ENCODE results near the gene SPAG9.
A peak's percentile ranks its signal among the peaks of the same experiment; 100 is the strongest.
"Not testable (repeated sequence)": the region's sequence is repeated elsewhere in the genome, so short reads cannot be mapped to it uniquely, and the experiment has no call there.

SPAG9 gene

DNA sequence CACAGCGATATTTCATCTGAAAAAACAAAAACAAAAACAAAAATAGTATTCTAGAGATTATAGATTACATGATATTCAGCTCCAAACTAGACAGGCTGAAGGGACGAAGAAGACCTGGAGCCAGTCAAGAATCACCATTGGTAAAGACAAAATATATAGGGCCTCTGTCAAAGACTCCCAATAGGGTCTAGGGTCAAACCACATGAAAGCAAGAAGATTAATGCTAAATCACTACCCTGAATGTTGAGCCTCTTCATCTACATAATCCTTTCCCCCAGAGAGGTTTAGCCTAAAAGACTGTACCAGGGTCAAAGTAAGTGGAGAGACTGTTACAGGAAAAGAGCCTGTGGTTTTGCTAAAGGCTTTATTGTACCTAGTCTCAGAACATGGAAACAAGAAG lies 21.9 kb upstream of the SPAG9 start:
- no peak for DNase-seq

DNA sequence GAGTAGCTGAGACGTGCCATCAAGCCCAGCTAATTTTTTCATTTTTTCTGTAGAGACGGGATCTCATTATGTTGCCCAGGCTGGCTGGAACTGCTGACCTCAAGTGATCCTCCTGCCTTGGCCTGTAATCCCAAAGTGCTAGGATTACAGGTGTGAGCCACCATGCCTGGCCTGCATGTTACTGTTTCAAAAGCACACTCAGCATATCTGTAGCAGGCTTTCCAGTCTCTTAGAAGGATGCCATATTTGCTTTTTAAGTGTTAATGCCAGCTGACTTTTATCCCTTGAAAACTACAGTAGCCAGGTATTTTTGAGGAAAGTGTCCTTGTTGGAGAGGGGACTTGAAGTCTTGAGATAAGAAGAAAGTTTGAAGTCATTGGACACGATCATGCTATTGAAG lies 15.3 kb upstream of the SPAG9 start:
- no peak for DNase-seq

DNA sequence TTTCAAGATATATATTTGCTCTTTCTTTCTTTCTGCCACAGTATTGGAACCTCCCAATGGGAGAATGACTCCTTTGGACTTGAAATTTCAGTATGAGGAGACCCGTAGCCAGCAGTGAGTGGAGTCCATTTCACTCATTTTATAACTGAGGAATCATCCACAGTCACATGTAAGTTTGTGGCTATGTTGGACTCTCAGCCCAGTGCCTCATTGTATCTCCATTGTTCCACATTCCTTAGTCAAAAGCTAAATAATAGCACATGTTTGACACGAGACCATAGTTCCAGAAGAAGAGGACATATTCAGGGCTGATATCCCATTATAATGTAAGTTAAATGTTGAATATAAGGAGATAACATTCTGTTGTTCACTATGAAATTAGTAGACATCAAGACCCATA lies 12.7 kb upstream of the SPAG9 start:
- no peak for DNase-seq

DNA sequence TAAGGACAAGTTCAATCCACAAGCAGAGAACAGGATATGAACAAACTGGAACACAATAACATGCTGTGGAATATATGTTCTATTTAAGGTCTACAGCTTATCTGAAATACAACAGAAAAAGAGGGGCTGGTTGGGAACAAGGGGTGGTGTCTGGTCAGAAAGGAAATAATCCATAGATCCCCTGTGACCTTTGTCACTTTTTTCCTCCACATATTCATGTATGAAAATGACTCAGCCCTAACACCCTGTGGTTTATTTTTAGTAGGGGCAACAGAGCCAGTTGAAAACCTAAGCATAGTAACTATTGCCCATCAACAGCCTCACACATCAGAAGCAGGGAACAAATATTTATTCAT lies 12.3 kb upstream of the SPAG9 start:
- no peak for DNase-seq

DNA sequence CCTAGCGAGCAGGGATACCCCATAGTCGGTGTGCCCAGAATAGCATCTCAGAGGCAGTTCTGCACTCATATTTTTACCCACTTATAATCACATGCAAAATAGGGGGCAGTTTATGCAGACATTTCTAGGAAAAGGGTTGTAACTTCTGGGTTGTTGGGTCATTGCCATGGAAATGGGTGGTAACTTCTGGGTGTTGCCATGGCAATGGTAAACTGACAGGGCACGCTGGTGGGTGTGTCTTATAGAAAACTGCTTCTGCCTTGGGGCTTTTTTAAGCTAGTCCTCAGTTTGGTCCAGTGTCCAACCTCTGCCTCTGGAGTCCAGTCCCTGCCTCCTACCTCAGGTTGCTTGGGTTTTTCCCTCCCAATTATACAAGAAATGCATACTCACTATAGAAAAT lies 7.4 kb upstream of the SPAG9 start:
- DNase-seq = no peak

DNA sequence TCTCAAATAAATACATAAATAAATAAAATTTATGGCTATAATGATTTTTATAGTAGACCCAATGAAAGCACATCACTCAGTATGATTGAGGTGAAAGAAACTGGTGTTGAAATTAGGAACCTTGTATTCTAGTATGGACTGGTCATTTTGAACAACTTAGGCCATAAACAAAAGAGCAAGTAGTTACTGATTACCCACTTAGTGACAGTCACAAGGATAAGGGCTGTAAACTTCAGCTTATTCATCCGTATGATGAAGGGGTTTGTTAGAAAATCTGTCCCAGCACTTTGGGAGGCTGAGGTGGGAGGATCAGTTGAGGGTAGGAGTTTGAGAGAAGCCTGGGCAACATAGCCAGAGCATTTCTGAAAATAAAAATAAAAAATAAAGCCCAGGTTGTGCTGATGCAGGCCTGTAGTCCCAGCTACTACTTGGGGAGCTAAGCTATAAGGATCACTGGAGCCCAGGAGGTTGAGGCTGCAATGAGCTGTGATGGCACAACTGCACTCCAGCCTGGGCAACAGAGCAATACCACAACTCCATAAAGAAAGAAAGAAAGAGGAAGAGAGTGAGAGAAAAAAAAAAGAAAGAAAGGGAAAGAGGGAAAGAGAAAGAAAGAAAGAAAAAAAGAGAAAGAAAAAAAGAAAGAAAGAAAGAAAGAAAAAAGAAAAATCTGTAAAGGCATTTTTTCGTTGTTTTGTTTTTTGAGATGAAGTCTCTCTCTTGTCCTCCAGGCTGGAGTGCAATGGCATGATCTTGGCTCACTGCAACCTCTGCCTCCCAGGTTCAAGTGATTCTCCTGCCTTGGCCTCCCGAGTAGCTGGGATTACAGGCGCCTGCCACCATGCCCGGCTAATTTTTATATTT lies 4.2 kb upstream of the SPAG9 start:
- no peak for DNase-seq

DNA sequence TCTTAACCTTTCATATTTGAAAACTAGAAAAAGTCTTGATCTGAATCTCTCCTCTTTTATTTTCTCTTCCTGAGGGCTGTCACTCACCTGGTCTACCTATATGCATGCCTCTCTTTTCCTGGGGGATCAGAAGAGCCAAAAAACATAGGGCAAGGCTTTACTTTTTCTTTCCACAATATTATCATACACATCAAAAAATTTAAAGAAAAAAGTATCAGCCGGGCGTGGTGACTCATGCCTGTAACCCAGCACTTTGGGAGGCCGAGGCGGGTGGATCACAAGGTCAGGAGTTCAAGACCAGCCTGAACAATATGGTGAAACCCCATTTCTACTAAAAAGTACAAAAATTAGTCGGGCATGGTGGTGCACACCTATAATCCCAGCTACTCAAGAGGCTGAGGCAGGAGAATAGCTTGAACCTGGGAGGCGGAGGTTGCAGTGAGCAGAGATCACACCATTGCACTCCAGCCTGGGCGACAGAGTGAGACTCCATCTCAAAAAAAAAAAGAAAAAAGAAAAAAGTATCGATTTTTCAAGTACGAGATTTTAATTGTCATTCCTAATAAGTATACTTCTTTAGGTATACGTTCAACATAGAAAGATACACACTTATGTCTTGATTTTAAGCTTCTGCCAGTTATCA lies 1.9 kb upstream of the SPAG9 start:
- not testable (repeated sequence) for DNase-seq

DNA sequence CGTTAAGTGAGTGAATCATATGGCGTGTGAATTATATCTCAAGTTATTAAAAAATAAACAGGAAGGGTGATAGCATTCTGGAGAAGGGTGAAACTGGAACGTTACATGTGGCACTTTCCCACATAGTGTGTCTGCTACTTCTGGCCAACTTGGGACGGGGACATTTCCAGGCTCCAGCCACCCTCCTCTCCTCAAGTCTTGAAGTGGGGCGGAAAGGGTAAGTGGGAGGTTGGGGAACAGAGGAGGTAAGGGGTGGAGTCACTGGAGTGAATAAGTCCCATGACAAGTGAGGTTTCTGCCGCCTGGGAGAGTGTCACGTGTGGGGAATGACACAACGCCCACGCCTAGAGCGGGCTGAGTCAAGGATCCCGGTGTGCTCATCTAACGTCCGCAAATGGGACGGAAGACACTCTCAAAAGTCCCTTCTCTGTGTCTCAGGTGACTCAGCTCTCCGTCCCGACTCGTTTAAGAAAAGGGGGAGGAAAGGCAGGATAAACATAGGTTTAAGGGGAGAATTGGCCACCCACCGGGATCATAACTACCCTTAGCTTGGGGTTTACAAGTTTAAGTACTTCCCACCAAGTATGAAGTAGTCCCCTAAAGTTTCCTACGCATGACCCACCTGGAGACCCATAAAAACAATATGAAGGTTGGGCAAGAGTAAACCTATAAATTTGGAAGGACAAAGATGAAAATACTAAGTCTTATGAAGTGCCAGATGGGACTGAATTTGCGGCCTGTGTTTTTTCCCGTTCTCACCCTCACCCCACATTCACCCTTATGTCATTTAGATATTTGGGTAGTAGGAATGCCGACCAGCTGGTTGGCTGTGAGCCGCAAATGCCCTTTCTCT lies 1.2 kb upstream of the SPAG9 start:
- peak in 4 of 6 experiments; percentile 29 to 48 (median 40) for DNase-seq

DNA sequence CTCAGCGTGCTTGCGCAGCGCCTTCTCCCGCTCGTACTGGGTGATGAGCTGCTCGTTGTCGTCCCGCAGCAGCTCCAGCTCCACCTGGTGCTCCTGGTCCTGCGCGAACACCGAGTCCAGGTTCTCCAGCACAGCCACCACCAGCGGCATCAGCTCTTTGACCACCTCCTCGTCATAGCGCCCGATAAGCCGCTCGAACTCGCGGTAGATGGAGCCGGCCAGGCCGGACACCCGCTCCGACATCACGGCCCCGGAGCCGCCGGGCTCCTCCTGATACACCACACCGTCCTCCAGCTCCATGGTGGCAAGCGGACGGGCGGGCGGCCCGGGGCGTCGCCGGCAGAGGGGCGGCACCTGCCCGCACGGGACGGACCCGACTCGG lies 320 bp downstream of the SPAG9 start:
- peak in 3 of 6 experiments; percentile 34 to 91 (median 53) for DNase-seq

DNA sequence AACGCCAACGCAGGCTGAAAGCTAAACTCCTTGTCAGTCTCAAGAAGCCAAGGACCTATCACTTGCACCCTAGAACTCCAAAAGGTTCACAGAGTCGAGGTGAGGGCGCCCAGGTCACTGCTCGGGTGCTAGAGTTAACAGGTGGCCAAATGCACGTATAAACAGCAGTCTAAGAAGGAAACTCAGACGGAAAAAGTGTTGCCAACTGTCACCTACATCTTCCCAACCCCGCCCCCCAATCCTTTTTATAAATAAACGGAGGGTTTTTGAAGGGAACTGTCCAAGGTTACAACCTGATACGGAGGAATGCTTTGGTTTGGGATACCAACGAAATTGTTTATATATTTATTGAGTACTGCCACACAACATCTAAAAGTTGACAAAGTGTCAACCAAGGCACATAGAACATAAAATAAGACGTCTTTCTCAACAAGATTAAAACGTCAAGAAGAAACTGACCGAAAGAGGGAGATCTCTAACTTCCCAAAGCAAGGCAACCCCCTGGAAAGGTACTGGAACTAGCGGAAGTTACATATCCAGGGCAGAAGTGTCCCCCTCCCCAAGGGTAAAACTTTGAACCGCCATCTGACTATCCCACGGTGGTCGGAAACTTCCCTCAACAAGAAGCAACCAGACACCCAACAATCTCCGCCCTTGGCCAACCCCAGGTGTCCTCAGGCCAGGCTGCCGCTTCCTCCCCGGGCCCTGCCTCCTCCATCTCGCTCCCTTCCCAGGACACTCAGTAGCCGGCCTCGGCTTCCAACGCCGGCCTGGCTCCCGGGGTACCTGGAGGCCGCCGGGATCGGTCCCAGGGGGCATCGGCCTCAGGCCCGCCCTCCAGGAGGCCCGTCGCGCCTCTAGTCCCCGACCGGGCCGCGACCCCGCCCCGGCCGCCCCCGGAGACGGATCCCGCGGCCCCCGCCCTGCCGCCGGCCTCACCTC lies 982 bp downstream of the SPAG9 start:
- DNase-seq = peak; percentile 13 to 47 (median 30)

DNA sequence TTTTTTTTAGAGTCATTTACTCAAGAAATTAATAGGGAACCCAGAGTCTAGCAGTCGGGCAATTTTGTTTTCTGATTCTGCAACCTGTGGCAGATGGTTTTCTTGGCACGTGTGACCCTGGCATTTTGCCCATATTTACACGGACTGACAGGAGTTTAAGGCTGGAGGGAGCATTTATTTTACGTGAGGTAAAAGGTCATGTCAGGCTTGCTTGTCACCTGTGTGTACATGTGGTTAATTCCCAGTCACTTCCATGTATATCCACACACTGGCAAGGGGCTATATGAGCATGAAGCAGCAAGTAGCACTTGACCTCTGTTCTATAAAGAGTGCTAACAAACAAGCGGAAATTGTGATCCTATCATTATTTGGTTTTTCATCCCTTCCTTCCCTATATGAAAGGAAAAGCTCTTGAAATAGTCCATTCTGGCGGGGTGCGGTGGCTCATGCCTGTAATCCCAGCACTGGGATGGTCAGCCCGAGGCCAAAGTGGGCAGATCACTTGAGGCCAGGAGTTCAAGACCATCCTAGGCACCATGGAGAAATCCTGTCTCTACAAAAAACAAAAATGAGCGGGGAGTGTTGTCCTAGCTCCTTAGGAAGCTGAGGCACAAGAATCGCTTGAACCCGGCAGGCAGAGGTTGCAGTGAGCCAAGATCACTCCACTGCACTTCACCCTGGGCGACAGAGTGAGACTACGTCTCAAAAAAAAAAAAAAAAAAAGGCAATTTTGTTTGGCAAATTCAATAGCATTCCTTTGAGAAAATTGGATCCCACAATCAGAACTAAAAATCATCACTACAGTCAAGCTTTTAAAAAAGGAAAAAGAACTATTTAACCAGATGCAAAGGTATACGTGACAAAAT lies 2.1 kb downstream of the SPAG9 start:
- peak in 2 of 6 experiments; percentile 7 to 13 for DNase-seq

DNA sequence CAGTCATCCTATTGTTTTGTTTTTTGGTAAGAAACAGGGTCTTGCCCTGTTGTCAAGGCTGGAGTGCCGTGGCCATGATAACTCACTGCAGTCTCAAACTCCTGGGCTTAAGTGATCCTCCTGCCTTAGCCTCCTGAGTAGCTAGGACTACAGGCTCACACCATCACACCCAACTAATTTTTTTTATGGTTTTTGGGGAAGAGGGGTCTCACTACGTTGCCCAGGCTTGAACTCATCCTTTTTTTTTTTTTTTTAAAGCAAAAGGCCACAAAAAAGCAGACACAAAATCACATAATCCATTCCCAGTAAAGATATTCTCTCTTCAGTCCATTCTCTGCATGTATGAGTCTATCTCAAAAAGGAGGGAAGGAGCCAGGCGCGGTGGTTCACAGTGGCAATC lies 5.5 kb downstream of the SPAG9 start:
- no peak for DNase-seq

DNA sequence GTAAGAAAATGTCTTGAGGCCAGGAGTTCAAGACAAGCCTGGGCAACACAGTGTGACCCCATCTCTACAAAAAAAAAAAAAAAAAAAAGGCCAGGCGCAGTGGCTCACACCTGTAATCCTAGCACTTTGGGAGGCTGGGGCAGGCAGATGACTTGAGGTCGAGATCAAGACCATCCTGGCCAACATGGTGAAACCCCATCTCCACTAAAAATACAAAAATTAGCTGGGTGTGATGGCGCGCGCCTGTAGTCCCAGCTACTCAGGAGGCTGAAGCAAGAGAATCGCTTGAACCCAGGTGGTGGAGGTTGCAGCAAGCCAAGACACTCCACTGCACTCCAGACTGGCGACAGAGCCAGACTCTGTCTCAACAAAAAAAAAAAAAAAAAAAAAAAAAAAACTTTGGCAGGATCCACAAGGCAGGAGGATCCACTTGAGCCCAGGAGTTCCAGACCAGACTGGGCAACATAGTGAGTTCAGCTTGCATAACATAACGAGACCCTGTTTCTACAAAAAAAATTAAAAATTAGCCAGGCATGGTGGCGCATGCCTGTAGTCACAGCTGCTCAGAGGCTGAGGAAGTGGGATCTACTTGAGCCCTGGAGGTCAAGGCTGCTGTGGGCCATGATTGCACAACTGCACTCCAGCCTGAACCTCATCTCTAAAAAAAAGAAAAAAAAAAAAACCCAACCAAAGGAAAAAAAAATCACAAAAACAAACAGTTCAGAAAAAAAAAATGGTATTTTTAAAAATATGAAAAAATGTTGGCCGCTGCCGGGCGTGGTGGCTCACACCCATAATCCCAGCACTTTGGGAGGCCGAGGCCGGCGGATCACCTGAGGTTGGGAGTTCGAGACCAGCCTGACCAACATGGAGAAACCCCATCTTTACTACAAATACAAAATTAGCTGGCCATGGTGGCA lies 8.1 kb downstream of the SPAG9 start:
- DNase-seq = not testable (repeated sequence)

DNA sequence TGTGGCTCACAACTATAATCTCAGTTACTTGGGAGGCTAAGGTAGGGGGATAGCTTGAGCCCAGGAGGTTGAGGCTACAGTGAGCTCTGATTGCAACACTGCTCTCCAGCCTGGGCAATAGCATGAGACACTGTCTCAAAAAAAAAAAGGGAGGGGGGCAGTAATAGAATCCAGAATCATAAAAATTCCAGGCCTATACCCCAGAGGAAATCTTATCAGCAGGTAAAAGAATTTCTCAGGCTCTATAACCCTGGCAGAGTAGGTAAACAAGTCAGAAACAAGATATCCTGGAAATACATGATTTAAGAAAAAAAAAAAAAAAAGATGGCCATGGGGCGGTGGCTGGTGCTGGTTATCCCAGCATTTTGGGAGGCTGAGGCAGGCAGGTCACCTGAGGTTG lies 12.9 kb downstream of the SPAG9 start:
- no peak for DNase-seq

DNA sequence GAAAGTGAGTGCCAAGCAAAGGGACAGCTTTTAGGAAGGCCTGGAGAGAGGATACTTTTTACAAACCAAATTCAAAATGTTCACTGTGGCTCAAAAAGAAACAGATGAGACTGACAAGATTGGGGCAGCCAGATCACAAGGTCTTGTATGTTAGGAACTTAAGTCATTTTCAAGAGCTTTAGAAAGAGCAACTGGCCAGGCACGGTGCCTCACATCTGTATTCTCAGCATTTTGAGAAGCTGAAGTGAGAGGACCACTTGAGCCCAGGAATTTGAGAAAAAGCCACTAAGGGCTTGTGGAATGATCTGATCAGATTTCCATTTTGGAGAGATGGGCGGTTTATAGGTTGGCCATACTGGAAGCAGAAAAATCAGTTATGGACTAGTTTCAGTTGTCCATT lies 17.2 kb downstream of the SPAG9 start:
- DNase-seq = no peak

DNA sequence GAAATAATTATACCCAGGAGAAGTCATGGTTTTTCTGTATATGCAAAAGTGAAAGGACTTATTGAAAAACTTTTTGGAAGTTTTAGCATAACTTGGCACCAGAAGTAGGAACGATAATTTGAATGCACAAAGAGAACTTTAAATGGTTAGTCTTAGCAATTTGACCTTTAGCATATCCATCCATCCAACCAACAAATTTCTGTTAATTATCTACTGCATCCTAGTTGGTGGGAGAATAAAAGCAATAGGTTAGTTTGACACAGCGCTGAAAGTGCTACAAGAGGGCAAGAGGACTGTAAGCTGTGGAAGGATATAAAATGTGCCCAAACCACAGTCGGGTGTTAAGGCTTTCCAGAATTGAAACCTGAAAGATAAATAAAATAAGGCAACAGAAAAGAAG lies 17.6 kb downstream of the SPAG9 start:
- DNase-seq = no peak

DNA sequence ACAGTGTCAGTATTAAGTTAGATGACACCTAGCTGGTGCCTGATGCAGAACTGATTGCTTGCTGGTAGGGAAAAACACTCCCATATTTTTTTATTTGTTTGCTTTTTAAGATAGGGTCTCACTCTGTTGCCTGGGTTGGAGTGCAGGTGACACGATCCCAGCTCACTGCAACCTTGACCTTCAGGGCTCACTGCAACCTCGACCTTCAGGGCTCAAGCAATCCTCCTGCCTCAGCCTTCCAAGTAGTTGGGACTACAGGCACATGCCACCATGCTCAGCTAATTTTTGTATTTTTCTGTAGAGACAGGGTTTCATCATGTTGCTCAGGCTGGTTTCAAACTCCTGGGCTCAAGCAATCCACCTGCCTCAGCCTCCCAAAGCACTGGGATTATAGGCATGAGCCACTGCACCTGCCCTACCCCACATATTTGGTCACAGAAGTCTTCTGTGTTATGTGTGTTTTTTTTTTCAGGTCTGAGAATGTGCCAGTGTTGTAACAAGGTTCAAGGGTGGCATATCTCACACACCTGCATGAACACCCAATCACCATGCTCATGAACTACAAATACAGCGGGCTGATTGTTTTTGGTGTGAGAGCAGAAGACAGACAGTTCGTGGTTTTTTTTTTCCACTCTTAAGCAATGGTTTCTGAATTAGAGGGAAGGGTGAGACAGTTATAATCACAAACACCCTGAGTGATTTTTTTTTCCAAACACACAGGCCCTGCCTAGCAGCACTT lies 22.8 kb downstream of the SPAG9 start:
- peak in 1 of 6 experiments; percentile 9 for DNase-seq

DNA sequence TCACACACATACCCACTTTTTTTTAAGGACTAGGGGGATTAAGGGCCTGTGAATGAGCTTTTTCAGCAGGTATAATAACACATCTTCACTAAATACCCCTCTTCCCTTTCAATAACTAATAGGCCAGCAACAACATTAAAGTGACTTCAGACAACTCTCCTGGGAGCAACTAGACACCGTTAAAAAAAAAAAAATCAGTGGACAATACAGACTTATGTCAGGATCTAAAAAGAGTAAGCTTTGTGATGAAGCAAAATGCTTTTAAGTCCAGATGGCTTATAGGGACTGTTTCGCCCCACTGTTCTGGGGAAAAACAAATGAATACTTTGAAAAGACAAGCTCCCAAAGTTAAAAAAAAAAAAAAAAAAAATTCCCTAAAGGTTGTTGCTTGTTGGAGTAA lies 29.0 kb downstream of the SPAG9 start:
- no peak for DNase-seq

DNA sequence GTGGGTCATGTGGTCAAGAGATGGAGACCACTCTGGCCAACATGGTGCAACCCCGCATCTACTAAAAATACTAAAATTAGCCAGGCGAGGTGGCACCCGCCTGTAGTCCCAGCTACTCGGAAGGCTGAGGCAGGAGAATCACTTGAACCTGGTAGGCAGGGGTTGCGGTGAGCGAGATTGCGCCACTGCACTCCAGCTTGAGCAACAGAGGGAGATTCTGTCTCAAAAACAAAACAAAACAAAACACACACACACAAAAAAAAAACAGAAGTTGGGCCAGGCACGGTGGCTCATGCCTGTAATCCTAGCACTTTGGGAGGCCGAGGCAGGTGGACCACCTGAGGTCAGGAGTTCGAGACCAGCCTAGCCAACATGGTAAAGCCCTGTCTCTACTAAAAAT lies 31.8 kb downstream of the SPAG9 start:
- not testable (repeated sequence) for DNase-seq

DNA sequence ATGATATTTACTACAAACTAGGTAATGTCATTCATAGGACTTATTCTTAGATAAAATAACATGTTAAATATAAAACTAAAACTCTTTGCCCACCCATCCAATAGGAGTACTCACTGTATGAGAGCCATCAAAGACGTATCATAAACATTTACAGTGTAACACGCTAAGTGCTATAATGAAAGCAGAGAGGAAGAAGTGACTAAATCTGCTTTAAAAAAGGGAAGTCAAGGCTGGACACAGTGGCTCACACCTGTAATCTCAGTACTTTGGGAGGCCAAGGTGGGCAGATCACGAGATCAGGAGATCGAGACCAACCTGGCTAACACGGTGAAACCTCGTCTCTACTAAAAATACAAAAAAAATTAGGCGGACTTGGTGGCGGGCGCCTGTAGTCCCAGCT lies 32.4 kb downstream of the SPAG9 start:
- no peak for DNase-seq
